Activated naive CD4-positive, alpha-beta T cell treated with anti-CD3 and anti-CD28 coated beads, Interleukin-2, amount 50 U/mL, for 24 hours (primary cell): ENCODE measurements around the gene SCP2.
A peak's percentile ranks its signal among the peaks of the same experiment; 100 is the strongest.

Source experiments
- H3K27ac Mint-ChIP-seq: one replicate; pipeline ENCODE4 v1.8.0; 2021; ENCODE audit warnings: mild to moderate bottlenecking, mixed read lengths
- H3K27me3 Mint-ChIP-seq: one replicate; pipeline ENCODE4 v1.8.0; 2021; ENCODE audit warnings: mixed read lengths
- H3K36me3 Mint-ChIP-seq: one replicate; pipeline ENCODE4 v1.8.0; 2021; ENCODE audit warnings: mixed read lengths
- H3K4me1 Mint-ChIP-seq: one replicate; pipeline ENCODE4 v1.8.0; 2021; ENCODE audit warnings: mixed read lengths
- H3K4me3 Mint-ChIP-seq: one replicate; pipeline ENCODE4 v1.8.0; 2021; ENCODE audit warnings: mild to moderate bottlenecking, mixed read lengths
- H3K9me3 Mint-ChIP-seq: one replicate; pipeline ENCODE4 v1.8.0; 2021; ENCODE audit warnings: mixed read lengths

The SCP2 gene

GRCh38 chr1:52913014-52913413 is 14.1 kb upstream of the SCP2 start:
- H3K27me3 Mint-ChIP-seq = no peaks in the 10 kb centered on the region
- H3K4me3 Mint-ChIP-seq = no peak overlapping the region
- H3K27ac Mint-ChIP-seq = no peak overlapping the region
- peaks cover 6% of the 10 kb centered on the region for H3K36me3 Mint-ChIP-seq
- H3K9me3 Mint-ChIP-seq = no peaks in the 10 kb centered on the region
- H3K4me1 Mint-ChIP-seq = peaks cover 4% of the 10 kb centered on the region

- Mint-ChIP-seq H3K9me3 (no peaks in the 10 kb centered on the region), H3K27me3 (no peaks in the 10 kb centered on the region), H3K36me3 (peaks cover 5% of the 10 kb centered on the region), H3K4me3 (no peak overlapping the region), H3K4me1 (peaks cover 4% of the 10 kb centered on the region), H3K27ac (no peak overlapping the region)
Measured at GRCh38 chr1:52913537-52913936, 13.5 kb upstream of the SCP2 start.

GRCh38 chr1:52914463-52914862 is 12.6 kb upstream of the SCP2 start:
- H3K27me3 Mint-ChIP-seq = no peaks in the 10 kb centered on the region
- peaks cover 2% of the 10 kb centered on the region for H3K36me3 Mint-ChIP-seq
- H3K9me3 Mint-ChIP-seq = no peaks in the 10 kb centered on the region
- no peak overlapping the region for H3K4me3 Mint-ChIP-seq
- H3K27ac Mint-ChIP-seq = no peak overlapping the region
- H3K4me1 Mint-ChIP-seq = peaks cover 10% of the 10 kb centered on the region

DNA sequence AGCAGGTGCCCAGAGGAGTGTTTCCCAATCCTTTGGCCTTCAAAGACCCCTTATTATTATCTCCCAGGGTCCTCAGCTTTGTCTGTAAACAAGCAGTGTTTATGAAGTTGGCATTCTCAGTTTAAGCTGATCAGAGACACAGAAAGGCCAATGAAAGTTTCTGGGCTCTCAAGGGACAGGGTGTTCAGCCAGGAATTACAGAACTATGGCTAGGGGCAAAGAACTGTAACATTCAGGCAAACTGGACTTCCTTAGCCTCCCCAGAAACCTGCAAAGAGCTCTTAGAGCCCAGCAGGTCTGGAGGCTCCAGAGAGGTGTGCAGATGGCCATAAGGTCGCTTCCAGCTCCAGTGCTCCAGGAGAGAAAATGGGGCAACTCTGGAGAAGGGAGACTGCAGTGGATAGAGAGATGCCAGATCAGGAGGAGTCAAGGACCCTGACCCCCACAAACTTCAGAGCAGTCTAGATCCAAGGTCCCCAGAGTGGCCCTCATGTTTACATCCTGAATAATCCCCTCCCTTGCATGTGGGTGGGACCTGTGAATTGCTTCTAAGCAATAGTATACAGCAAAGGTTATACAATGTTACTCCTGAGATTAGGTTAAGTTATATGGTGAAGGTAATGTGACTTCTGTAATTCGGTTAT is 11.7 kb upstream of the SCP2 start:
- Mint-ChIP-seq H3K27ac (no peak overlapping the region), H3K4me3 (no peak overlapping the region), H3K36me3 (no peaks in the 10 kb centered on the region), H3K9me3 (no peaks in the 10 kb centered on the region), H3K4me1 (peaks cover 18% of the 10 kb centered on the region), H3K27me3 (no peaks in the 10 kb centered on the region)

DNA sequence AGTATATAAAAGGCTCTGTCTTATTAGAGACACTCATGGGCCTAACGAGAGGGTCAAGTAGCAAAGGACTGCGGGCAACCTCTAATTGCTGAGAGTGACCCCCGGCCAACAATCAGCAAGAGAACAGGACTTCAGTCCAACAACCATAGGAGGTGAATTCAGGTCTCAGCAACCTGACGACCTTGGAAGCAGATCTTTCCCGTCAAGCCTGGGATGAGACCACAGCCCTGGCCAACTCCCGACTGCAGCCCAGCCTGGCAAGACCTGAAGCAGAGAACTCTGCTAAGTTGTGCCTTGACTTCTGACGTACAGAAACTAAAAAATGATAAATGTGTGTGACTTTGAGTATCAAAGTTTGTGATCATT is 11.2 kb upstream of the SCP2 start:
- H3K4me1 Mint-ChIP-seq = peaks cover 23% of the 10 kb centered on the region
- no peaks in the 10 kb centered on the region for H3K27me3 Mint-ChIP-seq
- no peak overlapping the region for H3K27ac Mint-ChIP-seq
- no peaks in the 10 kb centered on the region for H3K9me3 Mint-ChIP-seq
- H3K4me3 Mint-ChIP-seq = no peak overlapping the region
- H3K36me3 Mint-ChIP-seq = no peaks in the 10 kb centered on the region

DNA sequence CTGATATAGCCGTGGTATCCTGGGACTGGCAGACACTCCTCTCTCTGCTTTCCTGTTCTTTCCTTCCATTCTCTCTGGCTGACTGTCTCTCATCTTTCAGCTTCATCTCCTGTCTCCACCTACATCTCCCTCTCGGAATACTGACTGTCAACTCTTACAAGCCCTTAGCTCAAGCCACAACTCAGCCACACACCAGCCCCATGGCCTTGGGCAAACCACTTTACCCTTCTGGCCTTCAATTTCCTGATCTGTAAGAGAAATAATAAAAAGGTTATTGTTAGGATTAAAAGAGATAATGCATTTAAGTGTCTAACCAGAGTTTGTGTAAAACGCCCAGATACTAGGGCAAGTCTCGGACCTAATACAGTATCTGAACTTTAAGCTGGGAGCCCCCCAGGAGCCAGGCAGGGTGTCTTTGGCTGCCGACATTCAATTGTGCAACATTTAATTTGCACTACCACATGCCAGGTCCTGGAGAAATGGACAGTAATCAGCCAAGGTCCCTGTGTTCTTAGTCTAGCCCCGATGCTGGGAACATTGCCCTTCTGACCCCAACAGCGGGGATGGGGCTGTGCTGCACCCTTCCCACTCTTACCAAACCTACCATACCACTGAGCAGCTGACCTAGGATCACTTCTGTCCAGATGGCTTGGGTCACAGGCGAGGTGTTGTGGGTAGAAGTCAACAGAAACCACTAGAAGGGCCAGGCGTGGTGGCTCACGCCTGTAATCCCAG is 10.7 kb upstream of the SCP2 start:
- H3K36me3 Mint-ChIP-seq = no peaks in the 10 kb centered on the region
- H3K27me3 Mint-ChIP-seq = no peaks in the 10 kb centered on the region
- H3K4me3 Mint-ChIP-seq = no peak overlapping the region
- no peak overlapping the region for H3K27ac Mint-ChIP-seq
- no peaks in the 10 kb centered on the region for H3K9me3 Mint-ChIP-seq
- H3K4me1 Mint-ChIP-seq = peaks cover 24% of the 10 kb centered on the region

DNA sequence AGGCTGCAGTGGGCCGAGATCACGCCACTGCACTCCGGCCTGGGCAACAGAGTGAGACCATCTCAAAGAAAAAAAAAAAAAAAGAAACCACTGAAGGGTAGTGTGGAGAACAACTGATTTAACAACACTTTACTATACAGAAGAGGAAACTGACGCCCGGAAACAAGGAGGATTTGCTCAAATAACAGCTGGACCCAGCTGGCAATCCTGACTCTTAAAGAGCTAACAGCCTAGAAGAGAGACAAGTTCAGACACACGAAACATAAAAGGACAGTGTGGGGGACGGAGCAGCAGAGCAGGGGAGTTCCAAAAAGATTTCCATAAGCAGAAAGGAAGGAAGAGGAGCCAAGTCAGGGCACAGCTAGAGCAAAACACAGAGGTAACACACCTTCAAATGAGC is 9.9 kb upstream of the SCP2 start:
- no peaks in the 10 kb centered on the region for H3K36me3 Mint-ChIP-seq
- H3K27me3 Mint-ChIP-seq = no peaks in the 10 kb centered on the region
- no peak overlapping the region for H3K4me3 Mint-ChIP-seq
- no peaks in the 10 kb centered on the region for H3K9me3 Mint-ChIP-seq
- peaks cover 24% of the 10 kb centered on the region for H3K4me1 Mint-ChIP-seq
- H3K27ac Mint-ChIP-seq = peak overlapping the region; percentile 20

- Mint-ChIP-seq H3K4me3 (no peak overlapping the region), H3K36me3 (no peaks in the 10 kb centered on the region), H3K4me1 (peaks cover 26% of the 10 kb centered on the region), H3K27me3 (no peaks in the 10 kb centered on the region), H3K27ac (no peak overlapping the region), H3K9me3 (no peaks in the 10 kb centered on the region)
Measured at GRCh38 chr1:52917581-52917980, 9.5 kb upstream of the SCP2 start.

- Mint-ChIP-seq H3K4me3 (no peak overlapping the region), H3K27ac (no peak overlapping the region), H3K9me3 (no peaks in the 10 kb centered on the region), H3K4me1 (peaks cover 26% of the 10 kb centered on the region), H3K36me3 (no peaks in the 10 kb centered on the region), H3K27me3 (no peaks in the 10 kb centered on the region)
Measured at GRCh38 chr1:52918201-52918600, 8.9 kb upstream of the SCP2 start.

DNA sequence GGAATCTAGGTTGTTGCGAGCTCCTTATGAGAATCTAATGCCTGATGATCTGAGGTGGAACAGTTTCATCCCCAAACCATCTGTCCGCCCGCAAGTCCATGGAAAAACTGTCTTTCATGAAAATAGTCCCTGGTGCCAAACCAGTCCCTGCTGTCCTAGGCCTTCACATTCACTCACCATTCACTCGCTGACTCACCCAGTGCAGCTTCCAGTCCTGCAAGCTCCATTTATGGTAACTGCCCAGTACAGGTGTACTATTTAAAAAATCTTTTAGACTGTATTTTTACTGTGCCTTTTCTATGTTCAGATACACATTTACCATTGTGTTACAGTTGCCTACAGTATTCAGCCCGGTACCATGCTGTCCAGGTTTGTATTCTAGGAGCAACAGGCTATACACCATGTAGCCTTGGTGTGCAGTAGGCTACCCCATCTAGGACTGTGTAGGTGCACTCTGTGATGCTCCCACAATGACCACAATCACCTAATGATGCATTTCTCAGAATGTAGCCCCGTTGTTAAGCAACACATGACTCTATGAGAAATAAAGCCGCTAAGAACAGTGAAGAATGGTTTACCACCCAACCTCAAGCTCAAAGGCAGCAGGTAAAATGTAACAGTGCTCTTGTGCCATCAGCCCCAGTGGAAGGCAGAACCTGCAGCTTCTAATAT is 7.9 kb upstream of the SCP2 start:
- no peak overlapping the region for H3K4me3 Mint-ChIP-seq
- H3K4me1 Mint-ChIP-seq = peaks cover 26% of the 10 kb centered on the region
- no peaks in the 10 kb centered on the region for H3K27me3 Mint-ChIP-seq
- H3K9me3 Mint-ChIP-seq = no peaks in the 10 kb centered on the region
- no peaks in the 10 kb centered on the region for H3K36me3 Mint-ChIP-seq
- H3K27ac Mint-ChIP-seq = peak overlapping the region; percentile 95

GRCh38 chr1:52919723-52920483 is 7.2 kb upstream of the SCP2 start:
- peak overlapping the region; percentile 95 for H3K27ac Mint-ChIP-seq
- no peaks in the 10 kb centered on the region for H3K27me3 Mint-ChIP-seq
- H3K4me3 Mint-ChIP-seq = peak overlapping the region; percentile 76
- no peaks in the 10 kb centered on the region for H3K36me3 Mint-ChIP-seq
- no peaks in the 10 kb centered on the region for H3K9me3 Mint-ChIP-seq
- peaks cover 26% of the 10 kb centered on the region for H3K4me1 Mint-ChIP-seq

DNA sequence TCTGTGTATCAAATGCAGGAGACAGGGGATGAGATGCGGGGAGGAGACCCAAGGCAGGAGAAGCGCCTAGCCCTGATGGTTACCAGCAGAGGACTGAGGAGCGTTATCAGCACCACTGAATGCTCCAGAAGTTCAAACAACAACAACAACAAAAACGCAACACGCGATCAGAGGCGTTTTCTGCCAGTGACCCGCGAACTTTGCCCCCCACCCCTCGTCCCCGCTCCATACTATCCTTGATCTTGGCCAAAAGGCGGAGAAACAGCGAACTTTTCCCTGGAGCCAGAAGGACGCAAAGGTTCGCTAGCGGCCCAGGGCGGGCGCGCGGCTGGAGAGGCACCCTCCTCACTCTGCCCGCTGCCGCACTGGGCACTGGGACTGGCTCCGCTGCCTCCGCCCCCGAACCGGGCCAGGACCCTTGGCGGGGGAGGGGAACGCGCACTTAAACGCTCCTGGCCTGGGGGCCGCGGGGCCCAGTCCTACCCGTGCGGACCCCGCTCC is 6.2 kb upstream of the SCP2 start:
- H3K27ac Mint-ChIP-seq = peak overlapping the region; percentile 70
- peak overlapping the region; percentile 58 for H3K4me3 Mint-ChIP-seq
- peaks cover 27% of the 10 kb centered on the region for H3K4me1 Mint-ChIP-seq
- no peaks in the 10 kb centered on the region for H3K9me3 Mint-ChIP-seq
- H3K36me3 Mint-ChIP-seq = no peaks in the 10 kb centered on the region
- H3K27me3 Mint-ChIP-seq = no peaks in the 10 kb centered on the region

GRCh38 chr1:52925571-52926005 is 1.5 kb upstream of the SCP2 start:
- H3K27me3 Mint-ChIP-seq = no peaks in the 10 kb centered on the region
- no peak overlapping the region for H3K27ac Mint-ChIP-seq
- H3K9me3 Mint-ChIP-seq = no peaks in the 10 kb centered on the region
- H3K36me3 Mint-ChIP-seq = peaks cover 2% of the 10 kb centered on the region
- H3K4me1 Mint-ChIP-seq = peaks cover 32% of the 10 kb centered on the region
- H3K4me3 Mint-ChIP-seq = no peak overlapping the region

DNA sequence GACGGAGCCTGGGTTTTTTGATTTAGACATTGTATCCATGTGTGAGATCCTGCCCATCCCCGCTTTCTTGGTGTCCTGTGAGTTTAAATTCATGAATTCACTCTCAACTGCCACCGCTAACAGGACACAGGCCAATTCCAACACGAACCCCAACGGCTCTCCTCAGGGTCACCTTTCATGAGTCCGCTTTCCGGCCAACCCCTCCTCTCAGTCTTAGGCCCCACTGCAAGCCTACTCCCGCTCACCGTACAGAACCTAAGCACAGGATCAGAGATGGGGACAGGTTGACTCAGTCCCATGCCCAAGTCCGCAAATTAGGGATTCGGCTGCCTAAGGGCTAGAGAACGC is 238 bp upstream of the SCP2 start:
- no peaks in the 10 kb centered on the region for H3K9me3 Mint-ChIP-seq
- H3K27me3 Mint-ChIP-seq = no peaks in the 10 kb centered on the region
- no peak overlapping the region for H3K27ac Mint-ChIP-seq
- peaks cover 2% of the 10 kb centered on the region for H3K36me3 Mint-ChIP-seq
- peak overlapping the region; percentile 87 for H3K4me3 Mint-ChIP-seq
- H3K4me1 Mint-ChIP-seq = peaks cover 30% of the 10 kb centered on the region

DNA sequence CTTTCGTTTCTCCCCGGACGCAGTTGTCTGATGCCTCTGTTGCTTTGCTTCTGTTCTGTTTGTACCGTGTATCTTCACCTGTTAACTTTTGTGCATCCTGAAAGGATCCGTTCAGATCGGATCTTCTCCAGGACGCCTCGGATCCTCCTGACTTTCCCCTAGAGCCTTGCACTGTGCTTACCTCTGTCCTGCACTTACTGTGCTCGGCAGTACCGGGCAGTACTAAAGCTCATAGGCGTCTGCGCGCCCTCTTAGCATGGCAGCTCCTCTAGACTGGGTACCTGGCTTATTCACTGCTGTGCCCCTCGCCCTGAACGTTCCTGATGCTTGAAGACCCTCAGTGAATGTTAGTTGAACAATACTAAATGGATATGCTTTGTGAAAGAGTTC is 934 bp downstream of the SCP2 start:
- Mint-ChIP-seq H3K4me3 (peak overlapping the region; percentile 87), H3K9me3 (no peaks in the 10 kb centered on the region), H3K4me1 (peaks cover 27% of the 10 kb centered on the region), H3K27me3 (no peaks in the 10 kb centered on the region), H3K27ac (peak overlapping the region; percentile 3), H3K36me3 (peaks cover 2% of the 10 kb centered on the region)
